ENCODE results near the gene OR2G3. TPM values are rescaled to one million over a fixed set of nuclear protein-coding genes. Genes with fewer than 3 reads are reported as not detected.

OR2G3 gene
- total and polyA plus RNA-seq, 2 of the 4 experiments (the other 2 are of a cell fraction): not detected

- H4K20me1 ChIP-seq (ENCODE audit: insufficient read depth, low read length): no peaks in the 10 kb centered on the region
- no peak overlapping the region for H3K18ac ChIP-seq (ENCODE audit: low read depth, low read length)
- no peak overlapping the region for H3K4ac ChIP-seq (ENCODE audit: low read depth, low read length)
- no peak overlapping the region for H3K4me2 ChIP-seq (ENCODE audit: low read depth, low read length)
- no peak overlapping the region for H3K4me3 ChIP-seq (ENCODE audit: insufficient read depth, low read depth, low read length)
- H3K79me1 ChIP-seq (ENCODE audit: low read depth in 1 of 2, low read length in 2 of 2): no peaks in the 10 kb centered on the region
- TF ChIP-seq CEBPB (IDR thresholded peaks at IDR 0.05; ENCODE audit: low read depth, low read length) (no peak), MXI1 (IDR thresholded peaks at IDR 0.05; ENCODE audit: borderline replicate concordance, low read depth, low read length) (no peak), CHD1 (IDR thresholded peaks at IDR 0.05; ENCODE audit: low read depth, low read length) (no peak), CTCF (conservative IDR thresholded peaks at IDR 0.05; ENCODE audit: low read depth, low read length) (no peak)
- H3K9ac ChIP-seq (ENCODE audit: low read depth, low read length): no peak overlapping the region
- H3K9me1 ChIP-seq (ENCODE audit: insufficient read depth, low read length): no peaks in the 10 kb centered on the region
- H4K8ac ChIP-seq (ENCODE audit: low read depth in 2 of 2, low read length in 2 of 2): no peak overlapping the region
- CTCF ChIA-PET: interaction anchor here (0.6 kb wide), 1 partner anchor 66 kb away, joined by 3 read pairs; no protein-coding TSS in a partner anchor
- no peaks in the 10 kb centered on the region for H3K36me3 ChIP-seq (ENCODE audit: control insufficient read depth, insufficient read depth, low read length)
- no peaks in the 10 kb centered on the region for H3K27me3 ChIP-seq (ENCODE audit: control insufficient read depth, insufficient read depth, low read length)
- DNase-seq (no peak), ATAC-seq (ENCODE audit: low read depth) (no peak)
- no peak overlapping the region for H3K23ac ChIP-seq (ENCODE audit: low read depth, low read length)
- BruUV-seq (replicated peaks): no TSS peak
- no peak overlapping the region for H2BK5ac ChIP-seq (ENCODE audit: low read depth, low read length, poor library complexity, severe bottlenecking)
- no peak overlapping the region for H3K14ac ChIP-seq (replicated peaks; ENCODE audit: low read depth, low read length)
- no peak overlapping the region for H2BK120ac ChIP-seq (ENCODE audit: low read depth, low read length)
- no peak overlapping the region for H3K27ac ChIP-seq (ENCODE audit: insufficient read depth, low read length)
- no peak overlapping the region for H2AFZ ChIP-seq (replicated peaks; ENCODE audit: low read length, poor library complexity)
- H3K4me1 ChIP-seq (ENCODE audit: control insufficient read depth, insufficient read depth, low read length): no peaks in the 10 kb centered on the region
- dilution Hi-C loops (cut with HindIII; ENCODE audit: low sequenced_read_pairs, unreplicated experiment): no loop called here
- intact Hi-C loops (cut with micrococcal nuclease): no loop called here
- POLR2A ChIA-PET (ENCODE audit: unreplicated experiment): no interaction called here
- no peak overlapping the region for H4K5ac ChIP-seq (ENCODE audit: low read depth, low read length)
- 41% methylated on average over 7 of the region's 10 CpGs; no CpG with 5 or more reads in 1 of the 2 experiments for WGBS, 2 experiments (ENCODE audit: extremely low coverage in 2 of 2, insufficient read length in 1 of 2)
- H4K91ac ChIP-seq (ENCODE audit: insufficient read depth, low read depth, low read length): no peak overlapping the region
- no peak overlapping the region for H2AK9ac ChIP-seq (replicated peaks; ENCODE audit: low read depth, low read length, poor library complexity)
- peaks cover 5% of the 10 kb centered on the region; the same call in 1 of the 2 replicates for H3K9me3 ChIP-seq (ENCODE audit: control insufficient read depth, insufficient read depth, low read length)
- H3K56ac ChIP-seq (ENCODE audit: extremely low read depth, insufficient read depth, low read length): no peak overlapping the region
- H2BK20ac ChIP-seq (ENCODE audit: low read depth, low read length): no peak overlapping the region
- H2BK15ac ChIP-seq (ENCODE audit: low read depth, low read length): no peak overlapping the region
- no peak overlapping the region for H2AK5ac ChIP-seq (ENCODE audit: low read depth, low read length)
- in situ Hi-C loops (cut with MboI; ENCODE audit: low sequenced_read_pairs): no loop called here
Observed at GRCh38 chr1:247561711-247562110, 43.7 kb upstream of the OR2G3 start.
